GM23338 (cell line): Measurements from ENCODE around the gene DDX39A. TPM values are rescaled to one million over a fixed set of nuclear protein-coding genes. Genes with fewer than 3 reads are reported as not detected.

Experiments
- ATAC-seq: fragments of 200-7000 bp; cut with Tn5 transposase; 3 replicates; pipeline ENCODE4 v1.9.1; 2020
- DNase-seq: peaks from one replicate; pipeline ENCODE4 v3.0.0-alpha.2; 2015; ENCODE audit warnings: low spot score
- H2AFZ ChIP-seq: fragments of 200-600 bp; sonication (generic); 2 replicates; pipeline ENCODE4 v1.8.0; 2016; ENCODE audit warnings: antibody characterized with exemption, mild to moderate bottlenecking, moderate library complexity
- H3F3A ChIP-seq: fragments of 200-600 bp; sonication (generic); replicated peaks from 2 replicates; pipeline ENCODE4 v1.8.0; 2017; ENCODE audit warnings: antibody characterized with exemption, mixed run types, low read depth
- H3K27ac ChIP-seq: fragments of 200-600 bp; sonication (generic); 2 replicates; pipeline ENCODE4 v1.6.1; 2016; ENCODE audit warnings: low read depth
- H3K27me3 ChIP-seq: fragments of 200-600 bp; sonication (generic); 2 replicates; pipeline ENCODE4 v1.8.0; 2016; ENCODE audit warnings: mild to moderate bottlenecking, mixed run types, moderate library complexity; ENCODE audit not compliant: insufficient read depth
- H3K36me3 ChIP-seq: fragments of 200-600 bp; sonication (generic); 2 replicates; pipeline ENCODE4 v1.8.0; 2016; ENCODE audit warnings: mild to moderate bottlenecking; ENCODE audit not compliant: insufficient read depth
- H3K4me1 ChIP-seq: fragments of 200-600 bp; sonication (generic); 2 replicates; pipeline ENCODE4 v1.8.0; 2016; ENCODE audit warnings: mild to moderate bottlenecking, moderate library complexity; ENCODE audit not compliant: insufficient read depth
- H3K4me2 ChIP-seq: fragments of 200-600 bp; sonication (generic); 2 replicates; pipeline ENCODE4 v1.7.1; 2017; ENCODE audit warnings: mixed run types
- H3K4me3 ChIP-seq: fragments of 200-600 bp; sonication (generic); 2 replicates; pipeline ENCODE4 v1.6.1; 2016; ENCODE audit warnings: mixed run types
- H3K79me2 ChIP-seq: fragments of 200-600 bp; sonication (generic); replicated peaks from 2 replicates; pipeline ENCODE4 v1.8.0; 2017; ENCODE audit warnings: mild to moderate bottlenecking; ENCODE audit not compliant: insufficient read depth
- H3K9me2 ChIP-seq: fragments of 200-600 bp; sonication (generic); 2 replicates; pipeline ENCODE4 v1.8.0; 2017; ENCODE audit not compliant: insufficient read depth
- H4K20me1 ChIP-seq: fragments of 200-600 bp; sonication (generic); replicated peaks from 2 replicates; pipeline ENCODE4 v1.8.0; 2017; ENCODE audit warnings: mild to moderate bottlenecking; ENCODE audit not compliant: insufficient read depth
- H3K27ac Mint-ChIP-seq: 2 replicates; pipeline ENCODE4 v1.8.0; 2020; ENCODE audit warnings: inconsistent platforms, mild to moderate bottlenecking, moderate library complexity, mixed read lengths
- H3K27me3 Mint-ChIP-seq: 3 replicates; pipeline ENCODE4 v1.8.0; 2022; ENCODE audit warnings: low read depth, mild to moderate bottlenecking, moderate library complexity, mixed read lengths, inconsistent platforms; ENCODE audit not compliant: insufficient read depth, poor library complexity
- H3K36me3 Mint-ChIP-seq: 3 replicates; pipeline ENCODE4 v1.8.0; 2021; ENCODE audit warnings: low read depth, mild to moderate bottlenecking, inconsistent platforms, moderate library complexity, mixed read lengths
- H3K4me1 Mint-ChIP-seq: 3 replicates; pipeline ENCODE4 v1.8.0; 2020; ENCODE audit warnings: mild to moderate bottlenecking, inconsistent platforms, mixed read lengths
- H3K4me3 Mint-ChIP-seq: 3 replicates; pipeline ENCODE4 v1.8.0; 2021; ENCODE audit warnings: moderate library complexity, mild to moderate bottlenecking, inconsistent platforms, mixed read lengths
- H3K9me3 Mint-ChIP-seq: 3 replicates; pipeline ENCODE4 v1.8.0; 2020; ENCODE audit warnings: moderate library complexity, mild to moderate bottlenecking, inconsistent platforms, mixed read lengths
- EZH2 ChIP-seq: fragments of 200-600 bp; sonication (generic); IDR thresholded peaks from one replicate; pipeline ENCODE4 v1.8.0; 2017; ENCODE audit warnings: antibody characterized with exemption, mild to moderate bottlenecking, low read depth; ENCODE audit not compliant: unreplicated experiment
- JUNB ChIP-seq: IDR thresholded peaks from one replicate; pipeline ENCODE4 v1.6.1; 2016; ENCODE audit warnings: antibody characterized with exemption; ENCODE audit not compliant: unreplicated experiment
- STAT1 ChIP-seq: IDR thresholded peaks from one replicate; pipeline ENCODE4 v1.6.1; 2016; ENCODE audit warnings: antibody characterized with exemption; ENCODE audit not compliant: unreplicated experiment
- polyA plus RNA-seq: library from polyadenylated mRNA; unstranded; fragments of >200 nt; fragmentation: Nextera tagmentation; extraction: Ambion mirVana; gene quantifications from 2 replicates; pipeline ENCODE4 v1.2.1, GENCODE V29; 2016
- total RNA-seq: library from RNA; depleted of rRNA; stranded (reverse); fragments of >200 nt; shearing (Covaris generic); gene quantifications from 2 replicates; pipeline ENCODE4 v1.2.3, GENCODE V29; 2014
- TF ChIP-seq, protein P1 (sequence below), 2 experiments: fragments of 200-600 bp in 1 of 2; sonication (generic) in 1 of 2; conservative IDR thresholded peaks; 2 replicates each; pipeline versions ENCODE4 v1.5.1 to v1.6.1; 2016 to 2017; ENCODE audit warnings: antibody characterized with exemption in 2 of 2, low read depth in 2 of 2, mild to moderate bottlenecking in 2 of 2, moderate library complexity in 1 of 2
- TF ChIP-seq, protein P2 (sequence below): fragments of 250-450 bp; sonication (Bioruptor Pico); IDR thresholded peaks from 2 replicates; pipeline ENCODE4 v1.5.0; 2020; ENCODE audit warnings: mild to moderate bottlenecking, moderate library complexity
- TF ChIP-seq, protein P3 (sequence below): IDR thresholded peaks from 2 replicates; pipeline ENCODE4 v1.6.1; 2016; ENCODE audit warnings: antibody characterized with exemption
- TF ChIP-seq, protein P4 (sequence below): IDR thresholded peaks from one replicate; pipeline ENCODE4 v1.6.1; 2018; ENCODE audit warnings: antibody characterized with exemption; ENCODE audit not compliant: unreplicated experiment

DDX39A gene
- total and polyA plus RNA-seq, 2 experiments from 2014 or later = 195 to 196 TPM

DNA sequence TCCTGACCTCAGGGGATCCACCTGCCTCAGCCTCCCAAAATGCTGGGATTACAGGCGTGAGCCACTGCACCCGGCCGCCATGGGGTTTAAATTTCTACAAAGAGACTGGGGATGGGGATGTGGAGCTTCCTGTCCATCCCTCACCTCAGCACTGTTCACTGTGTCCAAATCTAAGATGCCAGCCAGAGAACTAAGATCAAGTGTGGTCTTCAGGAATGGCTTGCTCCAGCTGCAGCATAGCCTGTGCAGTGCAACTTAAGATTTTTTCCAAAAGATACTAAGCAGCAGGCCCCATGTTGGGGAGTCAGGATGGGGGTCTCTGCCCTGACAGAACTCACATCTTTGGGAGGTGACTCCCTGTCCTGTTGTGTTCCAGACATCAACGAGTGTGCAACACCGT is 28.6 kb downstream of the DDX39A start:
- H3K27me3 Mint-ChIP-seq = peaks cover 9% of the 10 kb centered on the region
- H3K27ac Mint-ChIP-seq = no peak overlapping the region
- Histone ChIP-seq H2AFZ (no peak overlapping the region), H3K27ac (no peak overlapping the region), H3K27me3 (no peaks in the 10 kb centered on the region), H3F3A (no peaks in the 10 kb centered on the region), H4K20me1 (no peaks in the 10 kb centered on the region), H3K4me2 (no peak overlapping the region), H3K4me3 (no peak overlapping the region), H3K9me2 (no peaks in the 10 kb centered on the region), H3K36me3 (no peaks in the 10 kb centered on the region), H3K79me2 (no peaks in the 10 kb centered on the region), H3K4me1 (no peaks in the 10 kb centered on the region)
- H3K4me1 Mint-ChIP-seq = peaks cover 9% of the 10 kb centered on the region
- TF ChIP-seq, protein P1, sequence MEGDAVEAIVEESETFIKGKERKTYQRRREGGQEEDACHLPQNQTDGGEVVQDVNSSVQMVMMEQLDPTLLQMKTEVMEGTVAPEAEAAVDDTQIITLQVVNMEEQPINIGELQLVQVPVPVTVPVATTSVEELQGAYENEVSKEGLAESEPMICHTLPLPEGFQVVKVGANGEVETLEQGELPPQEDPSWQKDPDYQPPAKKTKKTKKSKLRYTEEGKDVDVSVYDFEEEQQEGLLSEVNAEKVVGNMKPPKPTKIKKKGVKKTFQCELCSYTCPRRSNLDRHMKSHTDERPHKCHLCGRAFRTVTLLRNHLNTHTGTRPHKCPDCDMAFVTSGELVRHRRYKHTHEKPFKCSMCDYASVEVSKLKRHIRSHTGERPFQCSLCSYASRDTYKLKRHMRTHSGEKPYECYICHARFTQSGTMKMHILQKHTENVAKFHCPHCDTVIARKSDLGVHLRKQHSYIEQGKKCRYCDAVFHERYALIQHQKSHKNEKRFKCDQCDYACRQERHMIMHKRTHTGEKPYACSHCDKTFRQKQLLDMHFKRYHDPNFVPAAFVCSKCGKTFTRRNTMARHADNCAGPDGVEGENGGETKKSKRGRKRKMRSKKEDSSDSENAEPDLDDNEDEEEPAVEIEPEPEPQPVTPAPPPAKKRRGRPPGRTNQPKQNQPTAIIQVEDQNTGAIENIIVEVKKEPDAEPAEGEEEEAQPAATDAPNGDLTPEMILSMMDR (conservative IDR thresholded peaks at IDR 0.05; ENCODE audit: low read depth in 2 of 2) = no peak
- TF ChIP-seq JUNB (no peak), STAT1 (no peak), EZH2 (no peak)
- TF ChIP-seq, protein P2, sequence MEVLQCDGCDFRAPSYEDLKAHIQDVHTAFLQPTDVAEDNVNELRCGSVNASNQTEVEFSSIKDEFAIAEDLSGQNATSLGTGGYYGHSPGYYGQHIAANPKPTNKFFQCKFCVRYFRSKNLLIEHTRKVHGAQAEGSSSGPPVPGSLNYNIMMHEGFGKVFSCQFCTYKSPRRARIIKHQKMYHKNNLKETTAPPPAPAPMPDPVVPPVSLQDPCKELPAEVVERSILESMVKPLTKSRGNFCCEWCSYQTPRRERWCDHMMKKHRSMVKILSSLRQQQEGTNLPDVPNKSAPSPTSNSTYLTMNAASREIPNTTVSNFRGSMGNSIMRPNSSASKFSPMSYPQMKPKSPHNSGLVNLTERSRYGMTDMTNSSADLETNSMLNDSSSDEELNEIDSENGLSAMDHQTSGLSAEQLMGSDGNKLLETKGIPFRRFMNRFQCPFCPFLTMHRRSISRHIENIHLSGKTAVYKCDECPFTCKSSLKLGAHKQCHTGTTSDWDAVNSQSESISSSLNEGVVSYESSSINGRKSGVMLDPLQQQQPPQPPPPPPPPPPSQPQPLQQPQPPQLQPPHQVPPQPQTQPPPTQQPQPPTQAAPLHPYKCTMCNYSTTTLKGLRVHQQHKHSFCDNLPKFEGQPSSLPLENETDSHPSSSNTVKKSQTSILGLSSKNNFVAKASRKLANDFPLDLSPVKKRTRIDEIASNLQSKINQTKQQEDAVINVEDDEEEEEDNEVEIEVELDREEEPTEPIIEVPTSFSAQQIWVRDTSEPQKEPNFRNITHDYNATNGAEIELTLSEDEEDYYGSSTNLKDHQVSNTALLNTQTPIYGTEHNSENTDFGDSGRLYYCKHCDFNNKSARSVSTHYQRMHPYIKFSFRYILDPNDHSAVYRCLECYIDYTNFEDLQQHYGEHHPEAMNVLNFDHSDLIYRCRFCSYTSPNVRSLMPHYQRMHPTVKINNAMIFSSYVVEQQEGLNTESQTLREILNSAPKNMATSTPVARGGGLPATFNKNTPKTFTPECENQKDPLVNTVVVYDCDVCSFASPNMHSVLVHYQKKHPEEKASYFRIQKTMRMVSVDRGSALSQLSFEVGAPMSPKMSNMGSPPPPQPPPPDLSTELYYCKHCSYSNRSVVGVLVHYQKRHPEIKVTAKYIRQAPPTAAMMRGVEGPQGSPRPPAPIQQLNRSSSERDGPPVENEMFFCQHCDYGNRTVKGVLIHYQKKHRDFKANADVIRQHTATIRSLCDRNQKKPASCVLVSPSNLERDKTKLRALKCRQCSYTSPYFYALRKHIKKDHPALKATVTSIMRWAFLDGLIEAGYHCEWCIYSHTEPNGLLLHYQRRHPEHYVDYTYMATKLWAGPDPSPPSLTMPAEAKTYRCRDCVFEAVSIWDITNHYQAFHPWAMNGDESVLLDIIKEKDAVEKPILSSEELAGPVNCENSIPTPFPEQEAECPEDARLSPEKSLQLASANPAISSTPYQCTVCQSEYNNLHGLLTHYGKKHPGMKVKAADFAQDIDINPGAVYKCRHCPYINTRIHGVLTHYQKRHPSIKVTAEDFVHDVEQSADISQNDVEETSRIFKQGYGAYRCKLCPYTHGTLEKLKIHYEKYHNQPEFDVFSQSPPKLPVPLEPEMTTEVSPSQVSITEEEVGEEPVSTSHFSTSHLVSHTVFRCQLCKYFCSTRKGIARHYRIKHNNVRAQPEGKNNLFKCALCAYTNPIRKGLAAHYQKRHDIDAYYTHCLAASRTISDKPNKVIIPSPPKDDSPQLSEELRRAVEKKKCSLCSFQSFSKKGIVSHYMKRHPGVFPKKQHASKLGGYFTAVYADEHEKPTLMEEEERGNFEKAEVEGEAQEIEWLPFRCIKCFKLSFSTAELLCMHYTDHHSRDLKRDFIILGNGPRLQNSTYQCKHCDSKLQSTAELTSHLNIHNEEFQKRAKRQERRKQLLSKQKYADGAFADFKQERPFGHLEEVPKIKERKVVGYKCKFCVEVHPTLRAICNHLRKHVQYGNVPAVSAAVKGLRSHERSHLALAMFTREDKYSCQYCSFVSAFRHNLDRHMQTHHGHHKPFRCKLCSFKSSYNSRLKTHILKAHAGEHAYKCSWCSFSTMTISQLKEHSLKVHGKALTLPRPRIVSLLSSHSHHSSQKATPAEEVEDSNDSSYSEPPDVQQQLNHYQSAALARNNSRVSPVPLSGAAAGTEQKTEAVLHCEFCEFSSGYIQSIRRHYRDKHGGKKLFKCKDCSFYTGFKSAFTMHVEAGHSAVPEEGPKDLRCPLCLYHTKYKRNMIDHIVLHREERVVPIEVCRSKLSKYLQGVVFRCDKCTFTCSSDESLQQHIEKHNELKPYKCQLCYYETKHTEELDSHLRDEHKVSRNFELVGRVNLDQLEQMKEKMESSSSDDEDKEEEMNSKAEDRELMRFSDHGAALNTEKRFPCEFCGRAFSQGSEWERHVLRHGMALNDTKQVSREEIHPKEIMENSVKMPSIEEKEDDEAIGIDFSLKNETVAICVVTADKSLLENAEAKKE = no peak
- TF ChIP-seq, protein P3, sequence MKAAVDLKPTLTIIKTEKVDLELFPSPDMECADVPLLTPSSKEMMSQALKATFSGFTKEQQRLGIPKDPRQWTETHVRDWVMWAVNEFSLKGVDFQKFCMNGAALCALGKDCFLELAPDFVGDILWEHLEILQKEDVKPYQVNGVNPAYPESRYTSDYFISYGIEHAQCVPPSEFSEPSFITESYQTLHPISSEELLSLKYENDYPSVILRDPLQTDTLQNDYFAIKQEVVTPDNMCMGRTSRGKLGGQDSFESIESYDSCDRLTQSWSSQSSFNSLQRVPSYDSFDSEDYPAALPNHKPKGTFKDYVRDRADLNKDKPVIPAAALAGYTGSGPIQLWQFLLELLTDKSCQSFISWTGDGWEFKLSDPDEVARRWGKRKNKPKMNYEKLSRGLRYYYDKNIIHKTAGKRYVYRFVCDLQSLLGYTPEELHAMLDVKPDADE = no peak
- TF ChIP-seq, protein P4, sequence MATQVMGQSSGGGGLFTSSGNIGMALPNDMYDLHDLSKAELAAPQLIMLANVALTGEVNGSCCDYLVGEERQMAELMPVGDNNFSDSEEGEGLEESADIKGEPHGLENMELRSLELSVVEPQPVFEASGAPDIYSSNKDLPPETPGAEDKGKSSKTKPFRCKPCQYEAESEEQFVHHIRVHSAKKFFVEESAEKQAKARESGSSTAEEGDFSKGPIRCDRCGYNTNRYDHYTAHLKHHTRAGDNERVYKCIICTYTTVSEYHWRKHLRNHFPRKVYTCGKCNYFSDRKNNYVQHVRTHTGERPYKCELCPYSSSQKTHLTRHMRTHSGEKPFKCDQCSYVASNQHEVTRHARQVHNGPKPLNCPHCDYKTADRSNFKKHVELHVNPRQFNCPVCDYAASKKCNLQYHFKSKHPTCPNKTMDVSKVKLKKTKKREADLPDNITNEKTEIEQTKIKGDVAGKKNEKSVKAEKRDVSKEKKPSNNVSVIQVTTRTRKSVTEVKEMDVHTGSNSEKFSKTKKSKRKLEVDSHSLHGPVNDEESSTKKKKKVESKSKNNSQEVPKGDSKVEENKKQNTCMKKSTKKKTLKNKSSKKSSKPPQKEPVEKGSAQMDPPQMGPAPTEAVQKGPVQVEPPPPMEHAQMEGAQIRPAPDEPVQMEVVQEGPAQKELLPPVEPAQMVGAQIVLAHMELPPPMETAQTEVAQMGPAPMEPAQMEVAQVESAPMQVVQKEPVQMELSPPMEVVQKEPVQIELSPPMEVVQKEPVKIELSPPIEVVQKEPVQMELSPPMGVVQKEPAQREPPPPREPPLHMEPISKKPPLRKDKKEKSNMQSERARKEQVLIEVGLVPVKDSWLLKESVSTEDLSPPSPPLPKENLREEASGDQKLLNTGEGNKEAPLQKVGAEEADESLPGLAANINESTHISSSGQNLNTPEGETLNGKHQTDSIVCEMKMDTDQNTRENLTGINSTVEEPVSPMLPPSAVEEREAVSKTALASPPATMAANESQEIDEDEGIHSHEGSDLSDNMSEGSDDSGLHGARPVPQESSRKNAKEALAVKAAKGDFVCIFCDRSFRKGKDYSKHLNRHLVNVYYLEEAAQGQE = no peak
- ATAC-seq (no peak), DNase-seq (no peak)
- no peaks in the 10 kb centered on the region for H3K36me3 Mint-ChIP-seq
- H3K4me3 Mint-ChIP-seq = no peak overlapping the region
- H3K9me3 Mint-ChIP-seq = no peaks in the 10 kb centered on the region; the same call in 2 of the 3 replicates
